HG03354 (cell line): ENCODE measurements around the gene RANGRF.

ENCODE experiments used
- ATAC-seq: cut with Tn5 transposase; IDR thresholded peaks from one replicate; pipeline ENCODE4 v1.9.1; 2021; ENCODE audit warnings: mild to moderate bottlenecking; ENCODE audit not compliant: unreplicated experiment, poor library complexity, severe bottlenecking

RANGRF gene

GRCh38 chr17:8338753-8339140 is 50.3 kb downstream of the RANGRF start:
- no peak for ATAC-seq

GRCh38 chr17:8339540-8339939 is 51.1 kb downstream of the RANGRF start, which contains the start of gene ODF4:
Gene ODF4 (plus strand): TSS chr17:8339840. CDS start chr17:8340052, 212 bp downstream.
- no peak for ATAC-seq
